ENCODE measurements around the gene TBCD.

TBCD gene

DNA sequence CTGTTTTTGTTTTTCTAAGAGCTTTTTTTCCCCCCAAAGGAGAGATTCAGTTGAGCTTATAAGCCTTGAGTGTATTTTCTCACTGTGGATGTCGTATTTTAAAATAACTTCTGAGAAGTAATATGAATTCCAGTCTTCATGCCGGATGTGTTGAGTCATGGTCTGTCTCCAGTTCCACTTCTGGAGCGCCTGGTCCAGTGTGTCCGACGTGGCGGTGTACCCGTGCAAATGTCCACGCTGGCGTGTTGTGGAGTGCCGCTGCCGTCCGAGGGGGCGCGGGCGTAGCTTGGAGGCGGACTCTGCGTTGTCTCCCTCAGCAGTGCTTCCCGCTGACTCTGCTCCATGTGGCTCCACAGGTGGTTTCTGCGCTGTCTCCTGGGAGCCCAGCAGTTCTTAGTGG is 148.9 kb downstream of the TBCD start:
- no peak for DNase-seq (ENCODE audit: low read depth)
- TF ChIP-seq, protein P1, sequence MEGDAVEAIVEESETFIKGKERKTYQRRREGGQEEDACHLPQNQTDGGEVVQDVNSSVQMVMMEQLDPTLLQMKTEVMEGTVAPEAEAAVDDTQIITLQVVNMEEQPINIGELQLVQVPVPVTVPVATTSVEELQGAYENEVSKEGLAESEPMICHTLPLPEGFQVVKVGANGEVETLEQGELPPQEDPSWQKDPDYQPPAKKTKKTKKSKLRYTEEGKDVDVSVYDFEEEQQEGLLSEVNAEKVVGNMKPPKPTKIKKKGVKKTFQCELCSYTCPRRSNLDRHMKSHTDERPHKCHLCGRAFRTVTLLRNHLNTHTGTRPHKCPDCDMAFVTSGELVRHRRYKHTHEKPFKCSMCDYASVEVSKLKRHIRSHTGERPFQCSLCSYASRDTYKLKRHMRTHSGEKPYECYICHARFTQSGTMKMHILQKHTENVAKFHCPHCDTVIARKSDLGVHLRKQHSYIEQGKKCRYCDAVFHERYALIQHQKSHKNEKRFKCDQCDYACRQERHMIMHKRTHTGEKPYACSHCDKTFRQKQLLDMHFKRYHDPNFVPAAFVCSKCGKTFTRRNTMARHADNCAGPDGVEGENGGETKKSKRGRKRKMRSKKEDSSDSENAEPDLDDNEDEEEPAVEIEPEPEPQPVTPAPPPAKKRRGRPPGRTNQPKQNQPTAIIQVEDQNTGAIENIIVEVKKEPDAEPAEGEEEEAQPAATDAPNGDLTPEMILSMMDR (IDR thresholded peaks at IDR 0.05; ENCODE audit: insufficient read depth, low read depth, low read length, missing control alignments): no peak
- H3K4me3 ChIP-seq (ENCODE audit: low read length): no peak overlapping the region

DNA sequence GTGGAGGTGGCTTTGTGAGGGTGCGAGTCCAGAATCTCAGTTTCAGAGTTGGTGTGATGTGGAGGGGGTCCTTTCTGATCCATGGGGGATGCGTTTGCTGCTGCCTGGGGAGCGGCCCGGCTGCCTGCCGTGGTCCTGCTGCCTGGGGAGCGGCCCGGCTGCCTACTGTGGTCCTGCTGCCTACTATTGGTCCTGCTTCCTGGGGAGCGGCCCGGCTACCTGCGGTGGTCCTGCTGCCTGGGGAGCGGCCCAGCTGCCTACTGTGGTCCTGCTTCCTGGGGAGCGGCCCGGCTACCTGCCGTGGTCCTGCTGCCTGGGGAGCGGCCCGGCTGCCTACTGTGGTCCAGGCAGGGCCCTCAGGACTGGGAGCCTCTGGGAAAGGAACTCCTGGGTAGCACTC is 149.5 kb downstream of the TBCD start:
- TF ChIP-seq, protein P1 (IDR thresholded peaks at IDR 0.05; ENCODE audit: insufficient read depth, low read depth, low read length, missing control alignments): no peak
- DNase-seq (ENCODE audit: low read depth): no peak

DNA sequence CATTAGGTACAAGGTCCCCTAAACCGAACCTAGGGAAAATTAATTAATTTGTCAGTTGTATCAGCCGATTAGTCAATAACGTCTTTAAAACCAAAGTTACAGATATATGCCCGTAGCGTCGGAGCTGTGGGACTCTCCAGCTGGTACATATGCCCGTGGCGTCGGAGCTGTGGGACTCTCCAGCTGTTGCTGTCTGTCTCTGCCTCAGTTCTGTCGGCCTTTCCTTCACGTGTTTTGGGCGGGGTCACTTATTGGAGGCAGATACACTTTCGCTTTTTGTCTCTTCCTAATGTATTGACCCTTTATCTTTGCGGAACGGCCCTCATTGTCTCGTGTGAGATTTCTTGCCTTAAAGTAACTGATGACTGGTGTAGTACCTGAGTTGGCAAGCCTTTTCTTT is 150.0 kb downstream of the TBCD start:
- TF ChIP-seq, protein P1 (IDR thresholded peaks at IDR 0.05; ENCODE audit: insufficient read depth, low read depth, low read length, missing control alignments): no peak
- H3K4me3 ChIP-seq (ENCODE audit: low read length): no peak overlapping the region

More for the DNA sequence above, 149.5 kb downstream of the TBCD start:
- no peak overlapping the region for H3K4me3 ChIP-seq (ENCODE audit: low read length)

DNA sequence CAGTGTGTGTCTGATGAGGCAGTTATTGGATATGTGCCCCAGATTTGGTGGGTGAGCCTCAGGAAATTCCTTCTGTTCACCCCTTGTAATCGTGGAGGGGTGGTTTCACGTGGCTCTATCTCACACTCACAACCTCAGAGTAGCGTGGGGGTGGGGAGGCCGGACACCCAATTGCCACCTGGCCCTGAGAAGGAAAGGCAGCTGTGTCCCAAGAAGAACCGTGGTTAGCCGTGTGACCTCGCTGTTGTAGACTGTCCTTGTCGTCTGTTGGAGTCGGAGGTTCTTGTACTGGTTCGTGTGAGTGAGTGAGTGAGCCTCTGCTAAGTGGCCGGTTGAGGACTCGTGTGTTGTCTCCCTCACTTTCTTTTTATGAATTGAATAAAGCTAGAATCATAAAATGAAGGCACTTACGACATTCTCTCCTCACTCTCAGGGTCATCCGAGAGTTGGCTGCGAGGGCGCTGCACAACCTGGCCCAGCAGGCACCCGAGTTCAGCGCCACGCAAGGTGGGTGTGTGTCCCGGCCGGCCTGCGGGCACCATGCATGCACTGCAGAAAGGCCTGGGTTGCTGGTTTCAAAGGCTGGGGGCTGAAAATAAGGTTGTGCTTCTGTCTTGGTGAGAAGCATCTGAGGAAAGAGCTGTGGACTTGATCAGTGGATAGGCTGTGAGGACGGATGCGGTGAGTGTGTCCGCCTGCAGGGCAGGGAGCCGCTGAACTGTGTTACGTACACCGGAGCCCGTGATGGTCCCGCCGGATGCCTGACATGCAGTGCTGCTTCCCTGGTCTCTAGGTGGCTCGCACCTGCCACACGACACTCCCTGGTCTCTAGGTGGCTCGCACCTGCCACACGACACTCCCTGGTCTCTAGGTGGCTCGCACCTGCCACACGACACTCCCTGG is 151.4 kb downstream of the TBCD start:
- H3K4me3 ChIP-seq (ENCODE audit: low read length): no peak overlapping the region
- TF ChIP-seq, protein P1 (IDR thresholded peaks at IDR 0.05; ENCODE audit: insufficient read depth, low read depth, low read length, missing control alignments): no peak
- no peak for DNase-seq (ENCODE audit: low read depth)

More for the DNA sequence above, 150.0 kb downstream of the TBCD start:
- DNase-seq (ENCODE audit: low read depth): no peak

DNA sequence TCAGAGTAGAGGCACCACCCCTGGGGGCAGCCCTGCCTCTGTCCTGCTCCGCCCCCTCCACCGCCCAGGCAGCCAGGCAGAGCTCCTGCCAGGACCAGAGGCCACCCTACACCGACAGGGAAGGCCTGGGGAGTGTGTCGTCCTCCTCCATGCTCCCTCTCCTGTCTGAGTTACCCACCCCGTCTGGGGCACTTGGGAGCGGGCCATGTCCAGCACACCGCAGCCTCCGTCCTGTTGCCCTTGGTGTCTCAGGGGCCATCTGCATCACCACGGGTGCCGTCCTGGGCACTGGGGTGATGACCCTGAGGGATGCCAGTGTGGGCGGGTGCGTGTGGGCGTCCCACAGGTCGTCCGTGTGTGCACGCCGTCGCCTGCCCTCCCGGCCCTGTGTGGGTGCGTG is 153.3 kb downstream of the TBCD start:
- TF ChIP-seq, protein P1 (IDR thresholded peaks at IDR 0.05; ENCODE audit: insufficient read depth, low read depth, low read length, missing control alignments): no peak
- H3K4me3 ChIP-seq (ENCODE audit: low read length): no peak overlapping the region
- no peak for DNase-seq (ENCODE audit: low read depth)

DNA sequence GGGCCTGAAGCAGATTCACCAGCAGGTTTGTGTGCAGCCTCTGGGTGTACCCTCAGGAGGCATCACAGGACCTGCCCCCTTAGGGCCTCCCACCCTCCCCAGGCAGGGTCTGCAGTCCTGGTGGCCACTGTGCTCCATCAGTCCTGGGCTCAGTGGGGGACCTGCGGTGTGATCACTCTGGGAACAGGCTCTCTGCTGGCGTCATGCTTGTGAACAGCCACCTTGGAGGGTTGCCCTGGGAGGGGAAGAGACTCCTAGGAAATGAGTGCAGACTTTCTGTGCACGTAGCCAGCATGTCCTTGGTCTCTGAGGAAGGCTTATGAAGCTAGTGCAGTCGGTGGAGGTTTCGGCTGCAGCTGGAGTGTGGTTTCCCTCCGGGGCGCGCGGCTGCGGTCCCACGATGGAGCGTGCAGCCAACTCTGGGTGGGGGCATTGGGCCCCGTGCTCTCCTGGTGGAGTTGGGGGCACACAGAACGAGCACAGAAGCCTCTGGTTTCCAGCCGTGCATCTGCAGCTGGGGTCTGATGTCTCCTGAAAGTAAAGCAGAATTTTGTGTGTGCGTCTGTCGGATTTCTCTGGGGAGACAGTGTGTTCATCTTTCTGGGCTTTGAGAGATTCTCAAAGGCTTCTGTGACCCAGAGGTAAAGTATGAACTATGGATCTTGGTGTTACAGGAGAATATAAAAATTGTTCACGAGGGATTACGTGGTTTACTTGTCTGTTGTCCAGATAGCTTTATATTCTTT is 156.1 kb downstream of the TBCD start:
- TF ChIP-seq, protein P1 (IDR thresholded peaks at IDR 0.05; ENCODE audit: insufficient read depth, low read depth, low read length, missing control alignments): no peak
- no peak for DNase-seq (ENCODE audit: low read depth)
- H3K4me3 ChIP-seq (ENCODE audit: low read length): no peak overlapping the region

Data from epithelial cell of esophagus (primary cell).